ENCODE data around the gene ZAR1L.
"Not testable (repeated sequence)": the region's sequence is repeated elsewhere in the genome, so short reads cannot be mapped to it uniquely, and the experiment has no call there.

The ZAR1L gene, protein sequence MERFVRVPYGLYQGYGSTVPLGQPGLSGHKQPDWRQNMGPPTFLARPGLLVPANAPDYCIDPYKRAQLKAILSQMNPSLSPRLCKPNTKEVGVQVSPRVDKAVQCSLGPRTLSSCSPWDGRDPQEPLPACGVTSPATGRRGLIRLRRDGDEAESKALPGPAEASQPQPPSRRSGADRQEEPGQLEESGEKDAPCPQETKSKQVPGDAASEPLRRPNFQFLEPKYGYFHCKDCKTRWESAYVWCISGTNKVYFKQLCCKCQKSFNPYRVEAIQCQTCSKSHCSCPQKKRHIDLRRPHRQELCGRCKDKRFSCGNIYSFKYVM

DNA sequence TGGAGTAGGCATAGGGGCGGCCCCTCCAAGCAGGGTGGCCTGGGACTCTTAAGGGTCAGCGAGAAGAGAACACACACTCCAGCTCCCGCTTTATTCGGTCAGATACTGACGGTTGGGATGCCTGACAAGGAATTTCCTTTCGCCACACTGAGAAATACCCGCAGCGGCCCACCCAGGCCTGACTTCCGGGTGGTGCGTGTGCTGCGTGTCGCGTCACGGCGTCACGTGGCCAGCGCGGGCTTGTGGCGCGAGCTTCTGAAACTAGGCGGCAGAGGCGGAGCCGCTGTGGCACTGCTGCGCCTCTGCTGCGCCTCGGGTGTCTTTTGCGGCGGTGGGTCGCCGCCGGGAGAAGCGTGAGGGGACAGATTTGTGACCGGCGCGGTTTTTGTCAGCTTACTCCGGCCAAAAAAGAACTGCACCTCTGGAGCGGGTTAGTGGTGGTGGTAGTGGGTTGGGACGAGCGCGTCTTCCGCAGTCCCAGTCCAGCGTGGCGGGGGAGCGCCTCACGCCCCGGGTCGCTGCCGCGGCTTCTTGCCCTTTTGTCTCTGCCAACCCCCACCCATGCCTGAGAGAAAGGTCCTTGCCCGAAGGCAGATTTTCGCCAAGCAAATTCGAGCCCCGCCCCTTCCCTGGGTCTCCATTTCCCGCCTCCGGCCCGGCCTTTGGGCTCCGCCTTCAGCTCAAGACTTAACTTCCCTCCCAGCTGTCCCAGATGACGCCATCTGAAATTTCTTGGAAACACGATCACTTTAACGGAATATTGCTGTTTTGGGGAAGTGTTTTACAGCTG lies at the start of gene ZAR1L, which contains the start of gene BRCA2:
ZAR1L (minus strand) TSS at position 126 of the 790 bp plus-strand sequence. CDS start 3,438 bp downstream, outside the sequence.
BRCA2 (plus strand) TSS at position 271 of the 790 bp plus-strand sequence. CDS start 953 bp downstream, outside the sequence.
- peak; percentile 88 for DNase-seq

DNA sequence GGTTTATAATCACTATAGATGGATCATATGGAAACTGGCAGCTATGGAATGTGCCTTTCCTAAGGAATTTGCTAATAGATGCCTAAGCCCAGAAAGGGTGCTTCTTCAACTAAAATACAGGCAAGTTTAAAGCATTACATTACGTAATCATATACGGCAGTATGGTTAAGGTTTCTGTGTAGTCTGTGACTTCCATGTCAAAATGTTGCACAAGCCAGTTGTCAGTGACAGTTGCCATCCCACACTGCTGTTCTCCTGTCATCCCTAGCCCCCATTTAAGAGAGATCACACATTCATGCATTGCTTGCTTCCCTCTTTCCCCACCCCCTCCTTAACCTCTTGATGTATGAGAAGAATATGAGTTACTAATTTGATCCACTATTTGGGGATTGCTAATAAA lies 47.4 kb upstream of the ZAR1L start:
- DNase-seq: no peak

DNA sequence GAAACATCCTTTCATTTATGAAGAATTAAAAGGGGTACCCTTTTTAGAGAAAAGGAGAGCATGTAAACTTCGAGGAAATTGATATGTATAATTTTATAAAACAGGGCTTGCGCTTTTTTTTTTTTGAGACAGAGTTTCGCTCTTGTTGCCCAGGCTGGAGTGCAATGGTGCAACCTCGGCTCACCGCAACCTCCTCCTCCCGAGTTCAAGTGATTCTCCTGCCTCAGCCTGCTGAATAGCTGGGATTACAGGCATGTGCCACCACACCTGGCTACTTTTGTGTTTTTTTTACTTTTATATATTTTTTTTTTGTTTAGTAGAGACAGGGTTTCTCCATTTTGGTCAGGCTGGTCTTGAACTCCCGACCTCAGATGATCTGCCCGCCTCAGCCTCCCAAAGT lies 40.8 kb upstream of the ZAR1L start:
- DNase-seq: not testable (repeated sequence)

DNA sequence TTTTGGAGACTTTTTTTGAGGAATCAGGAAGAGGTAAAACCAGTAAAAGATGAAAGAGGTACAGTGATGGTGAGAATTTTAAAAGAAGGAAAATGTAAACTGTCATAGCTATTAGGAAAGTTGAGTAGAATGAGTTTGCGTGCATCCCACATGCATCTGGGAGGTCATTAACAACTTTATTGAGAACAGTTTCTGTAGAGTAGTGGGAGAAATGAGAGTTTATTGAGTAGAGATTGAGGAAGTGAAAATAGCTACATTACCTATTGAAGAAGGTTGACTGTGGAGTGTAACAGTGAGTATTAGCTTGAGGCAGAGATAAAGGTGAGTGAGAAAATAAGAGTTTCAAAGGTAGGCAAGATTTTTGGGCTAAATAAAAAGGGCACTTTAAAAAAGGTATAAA lies 38.9 kb upstream of the ZAR1L start:
- DNase-seq: no peak

DNA sequence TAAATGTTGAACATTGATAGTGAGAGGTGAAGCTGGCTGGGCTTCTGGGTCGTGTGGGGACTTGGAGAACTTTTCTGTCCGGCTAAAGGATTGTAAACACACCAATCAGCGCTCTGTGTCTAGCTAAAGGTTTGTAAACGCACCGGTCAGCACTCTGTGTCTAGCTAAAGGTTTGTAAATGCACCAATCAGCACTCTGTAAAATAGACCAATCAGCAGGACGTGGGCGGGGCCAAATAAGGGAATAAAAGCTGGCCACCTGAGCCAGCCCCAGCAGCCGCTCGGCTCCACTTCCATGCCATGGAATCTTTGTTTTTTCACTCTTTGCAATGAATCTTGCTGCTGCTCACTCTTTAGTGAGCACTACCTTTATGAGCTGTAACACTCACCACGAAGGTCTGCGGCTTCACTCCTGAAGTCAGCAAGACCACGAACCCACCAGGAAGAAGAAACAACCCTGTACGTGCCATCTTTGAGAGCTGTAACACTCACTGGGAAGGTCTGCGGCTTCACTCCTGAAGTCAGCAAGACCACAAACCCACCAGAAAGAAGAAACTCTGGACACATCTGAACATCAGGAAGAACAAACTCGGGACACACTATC lies 35.8 kb upstream of the ZAR1L start:
- DNase-seq: not testable (repeated sequence)

DNA sequence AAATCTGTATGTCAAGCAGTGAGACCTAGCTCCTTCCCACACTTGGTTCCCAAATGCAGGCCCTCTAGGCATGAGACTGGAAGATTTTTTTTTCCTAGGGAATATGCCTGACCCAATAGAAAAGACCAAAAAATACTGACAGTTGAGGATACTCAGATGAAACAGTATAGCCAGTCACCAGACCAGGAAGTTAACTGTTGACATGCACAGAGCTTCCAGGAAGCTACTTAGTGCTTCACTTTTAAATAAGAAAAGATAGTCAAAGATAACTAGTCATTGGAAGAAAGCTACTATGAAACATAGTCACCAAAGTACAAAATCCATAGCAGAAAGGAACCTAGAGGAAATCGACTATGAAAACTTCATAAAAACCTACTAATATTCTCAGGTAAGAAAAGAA lies 32.5 kb upstream of the ZAR1L start:
- no peak for DNase-seq

DNA sequence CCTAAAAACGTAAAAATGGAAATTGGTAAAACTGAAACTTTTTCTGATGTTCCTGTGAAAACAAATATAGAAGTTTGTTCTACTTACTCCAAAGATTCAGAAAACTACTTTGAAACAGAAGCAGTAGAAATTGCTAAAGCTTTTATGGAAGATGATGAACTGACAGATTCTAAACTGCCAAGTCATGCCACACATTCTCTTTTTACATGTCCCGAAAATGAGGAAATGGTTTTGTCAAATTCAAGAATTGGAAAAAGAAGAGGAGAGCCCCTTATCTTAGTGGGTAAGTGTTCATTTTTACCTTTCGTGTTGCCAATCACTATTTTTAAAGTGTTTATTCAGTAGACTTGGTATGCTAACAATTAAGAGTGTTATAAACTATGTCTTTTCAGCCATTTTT lies 25.8 kb upstream of the ZAR1L start:
- DNase-seq: no peak

DNA sequence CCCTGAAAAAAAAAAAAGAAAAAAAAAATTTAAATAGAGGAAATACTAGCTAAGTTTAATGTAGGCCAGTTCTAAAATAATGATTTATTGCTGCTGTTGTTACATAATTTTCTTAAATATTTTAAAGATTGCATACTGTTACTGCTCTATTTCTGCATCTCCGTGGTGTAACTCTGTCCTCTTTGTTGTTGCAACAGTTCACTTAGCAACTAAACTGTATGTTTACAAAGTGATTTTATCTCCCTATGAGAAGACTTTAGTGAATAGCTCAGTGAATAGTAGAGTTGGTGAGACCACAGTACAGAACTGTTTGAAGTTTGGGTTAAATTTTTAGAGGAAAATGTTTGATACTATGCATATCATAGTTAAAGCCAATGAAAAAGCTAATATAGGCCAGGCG lies 19.5 kb upstream of the ZAR1L start:
- DNase-seq: no peak

DNA sequence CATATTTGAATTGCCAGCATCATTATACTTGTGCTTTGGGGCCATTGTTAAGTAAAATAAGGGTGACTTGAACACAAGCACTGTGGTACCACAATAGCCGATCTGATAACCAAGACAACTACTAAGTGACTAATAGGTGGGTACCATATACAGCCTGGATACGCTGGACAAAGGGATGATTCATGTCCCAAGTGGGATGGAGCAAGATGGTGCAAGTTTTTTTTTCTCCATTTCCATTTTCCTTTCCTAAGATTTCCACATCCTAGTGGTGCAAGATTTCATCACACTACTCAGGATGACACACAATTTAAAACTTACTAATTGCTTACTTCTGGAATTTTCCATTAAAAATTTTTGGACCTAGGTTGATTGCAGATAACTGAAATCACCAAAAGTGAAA lies 15.3 kb upstream of the ZAR1L start:
- no peak for DNase-seq

DNA sequence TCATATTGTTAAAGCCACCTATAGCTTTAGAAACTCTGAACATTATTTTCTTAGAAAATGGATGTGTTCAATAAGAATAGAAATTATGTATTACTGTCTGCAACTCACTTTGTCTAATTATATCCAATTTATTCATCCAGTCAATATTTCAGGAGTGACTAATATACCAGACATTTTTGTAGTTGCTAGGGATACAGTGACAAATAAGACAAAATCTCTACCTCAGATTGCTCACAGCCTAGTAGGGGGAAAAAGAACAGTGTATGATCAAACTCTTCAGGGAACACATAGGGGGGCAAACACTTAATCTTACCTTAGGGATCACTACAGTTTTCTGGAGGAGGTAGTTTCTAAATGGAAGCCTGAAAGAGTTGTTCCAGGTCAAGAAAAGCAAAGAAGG lies 8.7 kb upstream of the ZAR1L start:
- DNase-seq: no peak

DNA sequence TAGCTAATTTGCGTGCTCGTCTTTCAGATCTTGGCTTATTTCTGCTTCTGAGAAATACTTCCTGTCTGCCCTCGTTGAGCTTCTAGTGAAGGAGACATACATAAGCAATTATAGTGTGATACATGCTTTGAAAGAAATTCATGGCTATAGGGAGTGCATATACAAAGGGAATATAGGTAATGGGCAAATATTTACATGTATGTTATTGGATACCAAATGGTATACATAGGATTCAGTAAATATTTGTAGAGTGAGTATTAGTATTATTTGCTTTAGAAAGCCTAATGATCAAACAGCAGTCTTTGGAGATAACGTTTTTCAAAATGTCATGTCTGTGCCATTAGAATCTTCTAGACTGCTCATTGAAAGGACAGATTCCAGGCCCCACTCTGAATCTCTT lies 5.4 kb upstream of the ZAR1L start:
- no peak for DNase-seq

DNA sequence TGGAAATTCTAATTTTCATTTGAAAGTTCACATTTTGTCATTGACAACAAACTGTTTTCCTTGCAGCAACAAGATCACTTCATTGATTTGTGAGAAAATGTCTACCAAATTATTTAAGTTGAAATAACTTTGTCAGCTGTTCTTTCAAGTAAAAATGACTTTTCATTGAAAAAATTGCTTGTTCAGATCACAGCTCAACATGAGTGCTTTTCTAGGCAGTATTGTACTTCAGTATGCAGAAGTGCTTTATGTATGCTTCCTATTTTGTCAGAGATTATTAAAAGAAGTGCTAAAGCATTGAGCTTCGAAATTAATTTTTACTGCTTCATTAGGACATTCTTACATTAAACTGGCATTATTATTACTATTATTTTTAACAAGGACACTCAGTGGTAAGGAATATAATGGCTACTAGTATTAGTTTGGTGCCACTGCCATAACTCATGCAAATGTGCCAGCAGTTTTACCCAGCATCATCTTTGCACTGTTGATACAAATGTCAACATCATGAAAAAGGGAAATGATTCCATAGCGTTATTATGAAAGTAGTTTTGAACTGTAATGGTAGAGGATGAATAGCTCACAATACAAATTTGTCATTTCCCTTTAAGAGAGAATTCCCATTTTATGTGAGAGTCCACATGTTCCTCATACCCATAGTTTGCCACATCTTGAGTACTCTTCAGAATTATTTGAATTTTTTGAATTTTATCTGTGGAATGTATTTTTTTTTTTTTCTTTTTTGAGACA lies 2.7 kb upstream of the ZAR1L start:
- DNase-seq: no peak

DNA sequence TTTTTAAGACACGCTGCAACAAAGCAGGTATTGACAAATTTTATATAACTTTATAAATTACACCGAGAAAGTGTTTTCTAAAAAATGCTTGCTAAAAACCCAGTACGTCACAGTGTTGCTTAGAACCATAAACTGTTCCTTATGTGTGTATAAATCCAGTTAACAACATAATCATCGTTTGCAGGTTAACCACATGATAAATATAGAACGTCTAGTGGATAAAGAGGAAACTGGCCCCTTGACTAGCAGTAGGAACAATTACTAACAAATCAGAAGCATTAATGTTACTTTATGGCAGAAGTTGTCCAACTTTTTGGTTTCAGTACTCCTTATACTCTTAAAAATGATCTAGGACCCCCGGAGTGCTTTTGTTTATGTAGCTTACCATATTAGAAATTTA lies 1.3 kb upstream of the ZAR1L start:
- no peak for DNase-seq

DNA sequence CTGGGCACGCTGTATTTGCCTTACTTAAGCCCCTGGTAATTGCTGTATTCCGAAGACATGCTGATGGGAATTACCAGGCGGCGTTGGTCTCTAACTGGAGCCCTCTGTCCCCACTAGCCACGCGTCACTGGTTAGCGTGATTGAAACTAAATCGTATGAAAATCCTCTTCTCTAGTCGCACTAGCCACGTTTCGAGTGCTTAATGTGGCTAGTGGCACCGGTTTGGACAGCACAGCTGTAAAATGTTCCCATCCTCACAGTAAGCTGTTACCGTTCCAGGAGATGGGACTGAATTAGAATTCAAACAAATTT lies 821 bp upstream of the ZAR1L start:
- DNase-seq: no peak

DNA sequence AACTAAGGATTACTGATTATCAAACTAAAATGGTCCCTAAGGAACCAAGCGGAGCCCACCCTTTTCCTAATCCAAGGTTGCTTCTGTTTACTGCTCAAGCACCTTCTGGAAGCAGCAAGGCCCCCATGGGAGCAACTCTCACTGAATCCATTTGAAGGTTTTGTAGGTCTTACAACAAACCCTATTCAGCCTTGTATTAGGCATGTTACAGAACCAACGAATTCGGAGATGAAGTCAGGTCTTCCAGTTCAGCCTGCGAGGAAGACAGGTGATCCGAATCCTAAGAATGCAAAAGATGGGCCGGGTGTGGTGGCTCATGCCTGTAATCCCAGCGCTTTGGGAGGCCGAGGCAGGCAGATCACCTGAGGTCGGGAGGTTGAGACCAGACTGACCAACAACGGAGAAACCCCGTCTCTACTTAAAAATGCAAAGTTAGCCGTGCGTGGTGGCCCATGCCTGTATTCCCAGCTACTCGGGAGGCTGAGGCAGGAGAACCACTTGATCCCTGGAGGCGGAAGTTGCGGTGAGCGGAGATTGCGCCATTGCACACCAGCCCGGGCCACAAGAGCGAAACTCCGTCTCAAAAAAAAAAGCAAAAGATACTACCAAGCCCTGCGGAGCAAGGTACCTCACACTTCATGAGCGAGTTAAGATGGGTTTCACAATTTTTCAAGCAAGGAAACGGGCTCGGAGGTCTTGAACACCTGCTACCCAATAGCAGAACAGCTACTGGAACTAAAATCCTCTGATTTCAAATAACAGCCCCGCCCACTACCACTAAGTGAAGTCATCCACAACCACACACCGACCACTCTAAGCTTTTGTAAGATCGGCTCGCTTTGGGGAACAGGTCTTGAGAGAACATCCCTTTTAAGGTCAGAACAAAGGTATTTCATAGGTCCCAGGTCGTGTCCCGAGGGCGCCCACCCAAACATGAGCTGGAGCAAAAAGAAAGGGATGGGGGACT lies 609 bp downstream of the ZAR1L start:
- peak; percentile 50 for DNase-seq

DNA sequence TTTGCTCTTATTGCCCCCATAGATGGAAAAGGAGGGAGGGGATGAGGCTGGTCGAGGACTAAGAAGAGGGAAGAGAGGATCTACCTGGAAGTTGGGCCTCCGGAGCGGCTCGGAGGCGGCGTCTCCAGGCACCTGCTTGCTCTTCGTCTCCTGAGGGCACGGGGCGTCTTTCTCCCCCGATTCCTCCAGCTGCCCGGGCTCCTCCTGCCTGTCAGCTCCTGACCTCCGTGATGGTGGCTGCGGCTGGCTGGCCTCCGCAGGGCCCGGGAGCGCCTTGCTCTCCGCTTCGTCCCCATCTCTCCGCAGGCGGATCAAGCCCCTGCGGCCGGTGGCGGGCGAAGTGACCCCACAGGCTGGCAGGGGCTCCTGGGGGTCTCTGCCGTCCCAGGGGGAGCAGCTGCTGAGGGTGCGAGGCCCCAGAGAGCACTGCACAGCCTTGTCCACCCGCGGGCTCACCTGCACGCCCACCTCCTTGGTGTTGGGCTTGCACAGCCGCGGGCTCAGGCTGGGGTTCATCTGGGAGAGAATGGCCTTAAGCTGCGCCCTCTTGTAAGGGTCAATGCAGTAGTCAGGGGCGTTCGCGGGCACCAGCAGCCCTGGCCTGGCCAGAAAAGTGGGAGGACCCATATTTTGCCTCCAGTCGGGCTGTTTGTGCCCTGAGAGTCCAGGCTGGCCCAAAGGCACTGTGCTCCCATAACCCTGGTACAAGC lies 3.8 kb downstream of the ZAR1L start:
- DNase-seq: no peak

DNA sequence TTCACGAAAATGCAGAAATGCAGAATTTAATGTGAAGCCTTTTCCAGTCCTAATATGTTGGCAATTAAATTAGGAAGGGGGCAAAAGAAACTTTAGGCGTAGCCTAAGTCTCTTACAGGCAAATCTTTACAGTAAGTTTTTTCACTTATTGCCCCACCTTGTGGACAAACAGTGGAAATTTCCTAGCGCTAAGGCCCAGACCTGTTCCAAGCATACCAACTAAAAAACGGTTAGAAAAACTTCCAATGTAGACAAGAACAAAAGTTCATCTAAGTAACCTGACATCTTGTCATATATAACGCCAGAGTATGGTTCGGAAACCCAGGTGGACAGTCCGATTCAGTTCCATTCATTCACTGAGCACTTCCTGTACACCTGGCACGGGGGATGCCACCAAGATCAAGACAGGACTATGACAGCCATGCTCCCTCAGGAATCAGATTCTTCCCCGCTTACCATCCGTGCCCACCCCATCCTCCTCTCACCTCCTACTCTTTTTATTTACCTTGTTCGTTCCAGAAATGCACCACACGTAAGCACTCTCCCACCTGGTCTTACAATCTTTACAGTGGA lies 4.9 kb downstream of the ZAR1L start:
- no peak for DNase-seq

DNA sequence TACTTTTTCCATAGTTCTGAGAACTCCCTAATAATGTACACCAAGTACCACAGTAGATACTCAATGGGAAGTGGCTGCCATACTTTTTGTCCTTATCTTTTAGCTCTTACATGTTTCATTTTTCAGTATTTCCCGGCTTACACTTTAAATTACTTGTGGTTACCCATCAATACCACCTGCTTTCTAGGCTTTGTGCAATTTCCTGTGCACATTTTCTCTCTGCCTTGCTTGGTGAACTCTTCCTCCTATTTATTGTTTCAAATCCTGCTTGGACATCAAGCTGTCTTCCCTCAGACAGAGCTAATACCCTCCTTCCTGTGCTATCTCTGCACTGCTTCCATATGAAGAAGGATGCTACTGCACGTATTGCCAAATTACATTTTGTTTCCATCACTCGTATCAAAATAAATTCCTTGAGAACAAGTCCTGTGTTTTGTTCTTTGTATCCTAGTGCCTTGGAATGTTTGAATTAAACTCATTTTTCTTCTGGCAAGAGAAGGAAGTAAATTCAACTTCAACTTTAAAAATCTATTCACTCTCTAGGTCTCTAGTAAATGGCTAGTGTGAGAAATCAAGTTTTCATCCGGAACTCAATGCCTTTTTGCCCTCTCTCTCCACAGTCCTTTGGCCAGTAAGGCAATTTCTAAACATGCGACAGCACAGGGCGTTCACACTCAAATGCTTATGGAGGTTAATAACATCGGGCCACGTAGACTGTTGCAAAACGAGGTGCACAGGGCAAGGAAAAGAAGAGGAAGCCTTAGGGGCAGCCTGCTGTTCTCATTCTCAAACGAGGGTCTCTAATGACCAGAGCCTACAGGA lies 5.6 kb downstream of the ZAR1L start:
- DNase-seq: no peak

DNA sequence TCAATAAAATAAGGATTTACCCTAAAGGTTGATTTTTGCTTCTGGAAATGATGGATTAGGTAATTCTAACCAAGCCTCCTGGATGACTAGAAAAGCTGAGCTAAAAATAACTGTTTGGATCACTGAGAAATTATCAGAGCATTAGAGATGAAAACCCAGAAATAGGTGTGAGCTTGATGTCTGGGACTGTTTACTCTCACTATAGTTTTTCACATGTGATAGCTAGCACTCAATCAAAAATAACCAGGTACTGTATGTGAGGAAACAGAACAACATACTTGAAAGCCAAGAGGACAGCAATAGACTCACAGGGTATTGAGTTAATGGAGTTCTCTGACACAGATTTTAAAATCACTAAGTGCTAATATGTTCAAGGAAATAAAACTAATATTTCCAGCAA lies 9.5 kb downstream of the ZAR1L start:
- DNase-seq: no peak

DNA sequence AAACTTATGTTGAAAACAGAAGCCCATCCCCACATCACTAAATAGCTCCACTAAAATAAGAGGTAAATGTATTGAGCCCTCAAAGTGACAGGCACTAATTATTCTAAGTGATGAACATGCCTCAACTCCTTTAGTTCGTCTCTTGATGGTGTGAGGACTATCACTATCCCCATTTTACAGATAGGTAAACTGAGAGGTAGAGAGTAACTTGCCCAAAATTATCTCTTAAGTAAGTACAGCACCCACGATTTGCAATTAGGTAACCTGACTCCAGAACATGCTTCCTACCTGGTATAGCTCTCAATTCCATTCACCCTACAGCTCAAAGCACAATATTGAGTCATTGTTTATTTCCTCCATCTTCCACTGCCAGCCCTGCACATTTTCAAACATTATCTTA lies 12.7 kb downstream of the ZAR1L start:
- no peak for DNase-seq
